CD4-positive, alpha-beta T cell treated with Interleukin-6 for 4 hours (primary cell): Measurements from ENCODE around the gene FGF16.
"Not testable (repeated sequence)": the region's sequence is repeated elsewhere in the genome, so short reads cannot be mapped to it uniquely, and the experiment has no call there.

Source experiments
- DNase-seq: peaks from one replicate; pipeline ENCODE4 v3.0.0-alpha.2; 2020; ENCODE audit warnings: mixed read lengths

FGF16 gene

DNA sequence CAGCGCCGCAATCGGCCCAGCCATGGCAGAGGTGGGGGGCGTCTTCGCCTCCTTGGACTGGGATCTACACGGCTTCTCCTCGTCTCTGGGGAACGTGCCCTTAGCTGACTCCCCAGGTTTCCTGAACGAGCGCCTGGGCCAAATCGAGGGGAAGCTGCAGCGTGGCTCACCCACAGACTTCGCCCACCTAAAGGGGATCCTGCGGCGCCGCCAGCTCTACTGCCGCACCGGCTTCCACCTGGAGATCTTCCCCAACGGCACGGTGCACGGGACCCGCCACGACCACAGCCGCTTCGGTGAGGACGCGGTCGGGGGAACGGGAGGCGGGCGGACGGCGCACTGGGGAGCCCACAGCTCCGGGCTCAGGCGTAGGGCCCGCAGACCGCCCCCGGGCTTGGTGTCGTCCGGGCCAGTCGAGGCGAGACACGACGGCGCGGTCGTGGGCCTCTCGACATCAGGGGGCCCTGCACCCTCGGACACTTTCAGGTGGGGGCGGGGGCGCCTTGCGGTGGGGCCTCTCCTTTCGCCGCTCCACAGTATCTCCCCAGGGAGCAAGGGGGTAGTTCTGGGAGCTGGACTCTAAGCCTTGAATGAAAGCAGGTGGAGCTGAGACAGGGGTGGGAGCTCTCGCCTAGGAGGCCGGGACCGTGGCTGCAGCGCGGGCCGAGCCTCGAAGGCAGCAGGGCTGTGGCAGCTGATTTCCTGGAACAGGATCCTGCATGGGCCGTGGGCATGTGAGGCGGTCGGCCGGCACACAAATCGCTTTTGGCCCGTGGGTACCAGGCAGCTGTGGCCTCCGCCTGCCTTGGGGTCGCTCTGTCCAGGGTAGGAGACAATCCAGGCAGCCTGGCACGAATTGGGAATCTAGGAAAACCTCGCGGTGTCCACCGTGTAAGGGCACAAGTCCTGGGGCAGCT lies 722 bp downstream of the FGF16 start:
- no peak for DNase-seq

GRCh38 chrX:77450415-77450814 lies 3.2 kb downstream of the FGF16 start:
- DNase-seq, result no peak

- no peak for DNase-seq
These were observed 3.8 kb downstream of the FGF16 start for GRCh38 chrX:77450996-77451395.

GRCh38 chrX:77453190-77453589 lies 6.0 kb downstream of the FGF16 start:
- DNase-seq, result no peak

DNA sequence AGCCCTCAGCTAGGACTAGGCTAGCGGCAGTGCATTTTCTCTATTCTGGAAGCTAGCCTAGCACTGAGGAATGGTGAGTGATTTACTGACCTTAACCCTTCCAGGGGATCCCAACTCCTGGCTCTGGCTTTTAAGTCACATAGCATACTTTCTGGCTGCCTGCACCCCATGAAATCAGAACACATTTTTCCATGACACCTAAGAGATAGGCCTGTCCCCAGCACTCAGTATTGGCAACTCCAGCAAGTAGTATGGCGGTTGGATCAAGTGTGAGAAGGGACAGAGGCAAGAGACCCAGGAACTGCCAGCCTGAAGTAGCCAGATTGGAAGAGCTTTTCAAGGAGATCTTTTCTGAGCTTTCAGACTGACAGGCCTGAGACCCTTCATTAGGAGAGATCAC lies 8.2 kb downstream of the FGF16 start:
- no peak for DNase-seq

DNA sequence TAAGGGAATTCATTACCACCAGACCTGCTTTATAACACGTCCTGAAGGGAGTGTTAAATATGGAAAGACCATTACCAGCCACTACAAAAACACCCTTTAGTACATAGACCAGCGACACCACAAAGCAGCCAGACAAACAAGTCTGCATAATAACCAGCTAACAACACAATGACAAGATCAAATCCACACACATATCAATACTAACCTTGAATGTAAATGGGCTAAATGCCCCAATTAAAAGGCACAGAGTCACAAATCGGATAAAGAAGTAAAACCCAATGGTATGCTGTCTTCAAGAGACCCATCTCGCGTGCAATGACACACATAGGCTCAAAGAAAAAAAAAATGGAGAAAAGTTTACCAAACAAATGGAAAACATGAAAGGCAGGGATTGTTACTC lies 36.9 kb downstream of the FGF16 start:
- no peak for DNase-seq

GRCh38 chrX:77493677-77494553 lies 46.7 kb downstream of the FGF16 start:
- DNase-seq, result no peak

DNA sequence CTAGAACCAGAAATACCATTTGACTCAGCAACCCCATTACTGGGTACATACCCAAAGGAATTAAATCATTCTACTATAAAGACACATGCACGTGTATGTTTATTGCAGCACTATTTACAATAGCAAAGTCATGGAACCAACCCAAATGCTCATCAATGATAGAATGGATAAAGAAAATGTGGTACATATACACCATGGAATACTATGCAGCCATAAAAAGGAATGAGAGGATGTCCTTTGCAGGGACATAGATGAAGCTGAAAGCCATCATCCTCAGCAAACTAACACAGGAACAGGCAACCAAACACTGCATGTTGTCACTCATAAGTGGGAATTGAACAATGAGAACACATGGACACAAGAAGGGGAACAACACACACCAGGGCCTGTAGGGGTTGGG lies 53.0 kb downstream of the FGF16 start:
- not testable (repeated sequence) for DNase-seq

DNA sequence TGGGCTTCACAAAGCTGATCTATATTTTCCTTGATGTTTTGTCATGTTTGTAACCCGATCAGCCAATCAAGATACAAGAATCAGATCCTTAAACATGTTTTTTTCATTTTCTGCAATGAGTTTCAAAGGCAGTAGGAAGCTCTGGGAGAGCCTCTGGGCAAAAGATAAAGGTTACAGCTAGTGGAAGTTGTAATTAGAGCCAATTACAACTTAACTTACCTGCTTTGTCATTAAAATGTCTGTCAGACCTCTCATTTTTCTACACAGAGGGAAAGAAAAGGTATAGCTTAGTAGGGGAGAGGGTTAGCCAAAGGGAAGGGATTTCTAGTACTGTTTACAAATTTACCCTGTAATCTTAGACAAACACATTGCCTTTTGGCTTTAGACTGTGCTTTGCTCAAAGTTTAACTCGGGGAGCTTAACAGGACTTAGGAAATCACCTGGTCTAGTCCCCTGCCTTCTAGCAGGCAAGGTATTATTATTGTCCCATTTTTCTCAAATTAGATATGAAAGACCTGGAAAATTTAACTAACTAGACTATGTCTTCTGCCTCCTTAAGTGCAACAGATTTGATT lies 55.8 kb downstream of the FGF16 start:
- DNase-seq, result no peak

DNA sequence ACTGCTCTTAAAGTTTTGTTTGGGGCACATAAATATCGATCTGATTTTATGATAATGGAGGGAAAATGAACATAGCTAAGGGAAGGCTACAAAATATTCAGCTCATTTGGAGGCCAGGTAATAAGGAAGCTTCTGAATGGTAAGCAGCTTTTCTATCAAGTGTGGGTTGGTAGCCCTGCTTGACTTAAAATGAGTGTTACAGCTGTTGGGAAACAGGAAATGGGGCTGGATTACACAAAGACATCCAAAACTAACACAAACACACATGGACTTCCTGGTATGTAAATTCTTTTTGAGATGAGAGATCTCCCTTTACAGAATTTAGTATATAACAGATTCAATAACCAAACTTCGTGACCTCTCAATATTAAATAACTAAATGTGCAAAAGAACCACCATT lies 58.0 kb downstream of the FGF16 start:
- DNase-seq, result no peak
